Measurements from ENCODE around the gene MEF2C.

GRCh38 chr5:88885002-88885401 is 2.0 kb upstream of the MEF2C start:
- TF ChIP-seq CTCF (IDR thresholded peaks at IDR 0.05) (no peak), POLR2A (IDR thresholded peaks at IDR 0.05) (no peak)
